Adrenal gland (tissue), 12 donors: ENCODE results near the gene CTSL. TPM values are rescaled to one million over a fixed set of nuclear protein-coding genes. Genes with fewer than 3 reads are reported as not detected.

Source experiments
- DNase-seq, 7 donors: peaks; one replicate each; pipeline ENCODE4 v3.0.0-alpha.2; 2019 to 2020
- H3K27ac ChIP-seq, 5 donors: fragments of 200-600 bp; sonication (generic) in 4 of 5; 1 replicate in 3 of 5; 2 replicates in 2 of 5; pipeline versions ENCODE4 v1.5.1 to v1.8.0; 2016 to 2020; ENCODE audit warnings: mild to moderate bottlenecking in 1 of 5
- H3K27me3 ChIP-seq: fragments of 200-600 bp; 2 replicates; pipeline ENCODE4 v1.8.0; 2021
- H3K36me3 ChIP-seq, 2 donors: fragments of 200-600 bp; replicated peaks in 1 of 2; 1 replicate in 1 of 2; 2 replicates in 1 of 2; pipeline versions ENCODE4 v1.5.1 to v1.8.0; 2018 to 2022
- H3K4me1 ChIP-seq, 2 donors: fragments of 200-600 bp; replicated peaks in 1 of 2; 1 replicate in 1 of 2; 2 replicates in 1 of 2; pipeline versions ENCODE4 v1.5.1 to v1.8.0; 2018 to 2021
- H3K4me3 ChIP-seq, 4 donors: fragments of 200-600 bp; sonication (generic) in 3 of 4; one replicate each; pipeline ENCODE4 v1.5.1; 2016 to 2018
- H3K9me3 ChIP-seq, 3 donors: fragments of 200-600 bp; sonication (generic) in 1 of 3; replicated peaks in 1 of 3; 1 replicate in 2 of 3; 2 replicates in 1 of 3; pipeline versions ENCODE4 v1.5.1 to v1.8.0; 2016 to 2021
- POLR2A ChIP-seq, 2 donors: fragments of 450-650 bp; IDR thresholded peaks; one replicate each; pipeline ENCODE4 v1.6.1; 2017; ENCODE audit warnings: antibody characterized with exemption in 2 of 2, mild to moderate bottlenecking in 2 of 2, moderate library complexity in 1 of 2
- WGBS, 4 donors: extraction: QIAGEN DNeasy Blood & Tissue Kit in 2 of 4; methylation state at CpG; one replicate each; pipeline versions ENCODE4 v1.1.5 to v1.1.7; 2013 to 2017; 5-methylcytosine and 5-hydroxymethylcytosine counted together
- intact Hi-C, 2 donors: fragments of 100-400 bp; cut with DNase I; formaldehyde crosslinking; loops; one replicate each; pipeline versions ENCODE4 v1.14.1 to v1.15.0; 2022 to 2023
- polyA plus RNA-seq, 3 donors: library from polyadenylated mRNA; stranded (reverse); fragments of 200-250 nt in 2 of 3; fragments of 350-450 nt in 1 of 3; fragmentation: Illumina TruSeq in 1 of 3; extraction: RNeasy Lipid Tissue Mini Kit (QIAGEN cat#74804) in 1 of 3; gene quantifications; one replicate each; pipeline ENCODE4 v1.2.3, GENCODE V29; 2013 to 2014
- total RNA-seq, 9 donors: library from RNA; depleted of rRNA in 4 of 9; stranded (reverse); fragments of >200 nt in 4 of 9; fragments of 120-200 nt in 1 of 9; fragmentation: NEBNext Ultra II Directional in 1 of 9; extraction: Animal tissue kit (Norgen Biotek cat#: 25700) in 1 of 9; gene quantifications; one replicate each; pipeline versions ENCODE4 v1.1.0 to v1.2.4, GENCODE V29; 2013 to 2023
- TF ChIP-seq, protein P1 (sequence below), 6 experiments: fragments of 450-650 bp in 4 of 6; fragments of 200-600 bp in 2 of 6; sonication (generic) in 1 of 6; IDR thresholded peaks; 1 replicate in 5 of 6; 2 replicates in 1 of 6; pipeline versions ENCODE4 v1.5.1 to v1.8.0; 2016 to 2021; ENCODE audit warnings: antibody characterized with exemption in 6 of 6, mild to moderate bottlenecking in 2 of 6, moderate library complexity in 1 of 6
- donor health status: healthy with polysubstance abuse.
- donor health status: Bipolar disorder and iron deficiency.
- donor health status: DM: yes; HTN: yes; CAD: no.
- donor health status: DM: no; HTN: no; CAD: no.
- donor health status: DM: no; HTN: no; CAD: no.
- donor health status: DM: yes; HTN: yes; CAD: no.

Gene CTSL
- total and polyA plus RNA-seq, 12 donors, result 65.2 to 208 (median 136) TPM

DNA sequence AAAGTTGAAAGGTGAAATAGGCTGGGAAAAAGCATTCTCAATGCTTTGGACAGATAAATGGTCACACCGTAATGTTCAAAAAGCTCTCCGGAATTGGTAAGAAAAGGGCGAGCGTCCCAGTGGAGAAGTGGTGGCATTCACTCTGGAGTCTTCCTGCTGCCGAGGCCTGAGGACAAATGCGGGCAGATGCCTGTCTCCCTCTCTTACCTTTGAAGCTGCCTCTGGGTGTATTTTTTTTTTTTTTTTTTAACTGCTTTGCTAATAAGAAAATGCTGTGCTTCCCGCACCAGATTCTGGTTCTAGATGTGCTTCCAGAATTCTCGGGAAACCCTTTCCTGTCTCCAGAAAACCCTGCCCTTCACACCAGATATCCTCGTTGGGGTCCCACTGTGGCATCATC, 24.4 kb upstream of the CTSL start:
- Histone ChIP-seq H3K9me3 (no peaks in the 10 kb centered on the region), H3K4me1 (no peaks in the 10 kb centered on the region), H3K27me3 (no peaks in the 10 kb centered on the region), H3K4me3 (no peak overlapping the region), H3K36me3 (peaks cover 0 to 6% of the 10 kb centered on the region in 2 donors), H3K27ac (no peak overlapping the region)
- TF ChIP-seq POLR2A (IDR thresholded peaks at IDR 0.05), result no peak
- TF ChIP-seq, protein P1, sequence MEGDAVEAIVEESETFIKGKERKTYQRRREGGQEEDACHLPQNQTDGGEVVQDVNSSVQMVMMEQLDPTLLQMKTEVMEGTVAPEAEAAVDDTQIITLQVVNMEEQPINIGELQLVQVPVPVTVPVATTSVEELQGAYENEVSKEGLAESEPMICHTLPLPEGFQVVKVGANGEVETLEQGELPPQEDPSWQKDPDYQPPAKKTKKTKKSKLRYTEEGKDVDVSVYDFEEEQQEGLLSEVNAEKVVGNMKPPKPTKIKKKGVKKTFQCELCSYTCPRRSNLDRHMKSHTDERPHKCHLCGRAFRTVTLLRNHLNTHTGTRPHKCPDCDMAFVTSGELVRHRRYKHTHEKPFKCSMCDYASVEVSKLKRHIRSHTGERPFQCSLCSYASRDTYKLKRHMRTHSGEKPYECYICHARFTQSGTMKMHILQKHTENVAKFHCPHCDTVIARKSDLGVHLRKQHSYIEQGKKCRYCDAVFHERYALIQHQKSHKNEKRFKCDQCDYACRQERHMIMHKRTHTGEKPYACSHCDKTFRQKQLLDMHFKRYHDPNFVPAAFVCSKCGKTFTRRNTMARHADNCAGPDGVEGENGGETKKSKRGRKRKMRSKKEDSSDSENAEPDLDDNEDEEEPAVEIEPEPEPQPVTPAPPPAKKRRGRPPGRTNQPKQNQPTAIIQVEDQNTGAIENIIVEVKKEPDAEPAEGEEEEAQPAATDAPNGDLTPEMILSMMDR (IDR thresholded peaks at IDR 0.05), result no peak
- DNase-seq, result no peak
- intact Hi-C loops, result no loop called here
- WGBS, 4 donors, result 86 to 90% (median 88%) methylated on average over 9 of the region's 9 CpGs

DNA sequence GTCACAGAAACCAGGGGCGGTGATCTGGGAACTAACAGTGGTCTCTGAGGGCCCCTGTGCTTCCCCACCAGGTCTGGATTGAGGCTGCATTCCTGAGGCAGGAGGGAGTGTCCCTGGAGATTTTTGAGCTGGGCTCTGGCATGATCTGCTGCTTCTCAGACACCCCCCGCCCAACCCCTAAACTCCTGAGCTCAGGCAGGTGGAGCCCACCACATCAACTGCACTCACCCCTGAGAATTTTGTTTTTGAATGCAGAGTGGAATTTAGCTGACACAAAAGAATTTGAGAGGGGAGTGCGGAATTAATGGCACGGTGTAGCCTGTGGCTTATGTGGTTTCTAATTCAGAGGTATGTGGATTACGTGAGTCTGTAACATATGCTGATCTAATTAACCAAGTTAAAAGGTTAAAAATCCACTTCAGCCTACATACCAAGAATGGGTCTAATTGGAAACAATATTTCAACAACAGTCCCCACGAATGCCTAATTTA, 23.9 kb upstream of the CTSL start:
- H3K4me3 ChIP-seq, result no peak overlapping the region
- TF ChIP-seq, protein P1 (IDR thresholded peaks at IDR 0.05), result no peak
- TF ChIP-seq POLR2A (IDR thresholded peaks at IDR 0.05), result no peak
- H3K27me3 ChIP-seq, result no peaks in the 10 kb centered on the region
- H3K27ac ChIP-seq, result no peak overlapping the region
- H3K36me3 ChIP-seq, result peaks cover 0 to 11% of the 10 kb centered on the region in 2 donors
- 86 to 90% (median 87%) methylated on average over 6 of the region's 6 CpGs for WGBS, 4 donors
- DNase-seq, result no peak
- no peaks in the 10 kb centered on the region for H3K9me3 ChIP-seq
- no peaks in the 10 kb centered on the region for H3K4me1 ChIP-seq
- intact Hi-C loops, result no loop called here

DNA sequence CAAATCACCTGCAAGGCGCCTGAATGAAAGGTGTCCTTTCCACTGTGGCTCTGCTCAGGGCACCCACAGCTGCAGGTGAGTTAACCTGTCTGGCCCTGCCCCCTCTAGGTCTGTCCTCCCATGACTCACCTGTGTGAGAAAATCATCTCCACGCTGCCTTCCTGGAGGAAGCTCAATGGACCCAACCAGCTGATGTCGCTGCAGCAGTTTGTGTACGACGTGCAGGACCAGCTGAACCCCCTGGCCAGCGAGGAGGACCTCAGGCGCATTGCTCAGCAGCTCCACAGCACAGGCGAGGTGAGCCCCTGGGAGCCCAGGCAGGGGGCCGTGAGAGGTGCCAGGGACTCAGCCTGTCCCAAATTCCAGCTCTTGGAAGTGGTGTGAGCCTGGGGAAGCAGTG, 23.0 kb upstream of the CTSL start:
- Histone ChIP-seq H3K4me1 (peaks cover 0 to 3% of the 10 kb centered on the region in 2 donors), H3K36me3 (peaks cover 0 to 14% of the 10 kb centered on the region in 2 donors), H3K27ac (no peak overlapping the region), H3K27me3 (no peaks in the 10 kb centered on the region), H3K4me3 (no peak overlapping the region), H3K9me3 (no peaks in the 10 kb centered on the region)
- intact Hi-C loops, result no loop called here
- no peak for TF ChIP-seq POLR2A (IDR thresholded peaks at IDR 0.05)
- TF ChIP-seq, protein P1 (IDR thresholded peaks at IDR 0.05), result no peak
- DNase-seq, result no peak
- WGBS, 4 donors, result 88 to 100% (median 91%) methylated on average over 3 to 9 of the region's 9 CpGs

DNA sequence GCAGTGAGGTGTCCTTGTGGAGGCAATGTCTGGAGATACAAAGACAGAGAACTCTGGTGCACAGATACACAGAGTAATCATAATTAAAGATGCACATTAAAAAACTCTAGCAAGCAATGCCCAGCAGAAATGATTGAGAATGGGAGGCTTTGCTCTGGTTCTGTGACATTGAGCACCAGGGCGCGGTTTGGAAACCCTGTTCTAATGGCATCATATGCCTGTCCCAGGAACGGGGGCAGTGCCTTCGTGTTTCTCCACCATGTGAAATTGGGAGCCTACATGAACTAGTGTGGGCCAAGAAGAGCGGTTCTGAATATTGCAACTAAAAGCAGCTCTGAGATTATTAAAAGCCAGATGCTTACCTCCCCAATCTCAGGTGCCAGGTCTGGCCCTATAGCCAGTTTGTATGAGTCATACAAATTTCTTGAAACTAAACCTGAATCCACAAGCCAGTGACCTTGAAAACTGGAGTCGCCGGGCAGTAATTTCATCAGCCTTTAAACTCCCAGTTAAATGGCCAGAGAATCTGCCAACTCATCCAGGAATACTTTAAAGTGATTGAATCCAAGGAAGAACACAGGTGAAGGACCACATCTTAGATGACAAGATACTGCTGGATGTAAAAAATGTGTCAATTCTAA, 22.2 kb upstream of the CTSL start:
- H3K36me3 ChIP-seq, result peaks cover 0 to 11% of the 10 kb centered on the region in 2 donors
- DNase-seq, result no peak
- H3K4me3 ChIP-seq, result no peak overlapping the region
- intact Hi-C loops, result no loop called here
- H3K27me3 ChIP-seq, result no peaks in the 10 kb centered on the region
- H3K27ac ChIP-seq, result no peak overlapping the region
- TF ChIP-seq POLR2A (IDR thresholded peaks at IDR 0.05), result no peak
- TF ChIP-seq, protein P1 (IDR thresholded peaks at IDR 0.05), result no peak
- H3K9me3 ChIP-seq, result no peaks in the 10 kb centered on the region
- 62 to 80% (median 71%) methylated on average over 7 of the region's 7 CpGs for WGBS, 4 donors
- peaks cover 0 to 5% of the 10 kb centered on the region in 2 donors for H3K4me1 ChIP-seq
